ENCODE results near the gene NR5A2. TPM values are rescaled to one million over a fixed set of nuclear protein-coding genes. Genes with fewer than 3 reads are reported as not detected.

NR5A2 gene
- total RNA-seq, 1 experiment from 2014 or later, result 2.1 TPM

DNA sequence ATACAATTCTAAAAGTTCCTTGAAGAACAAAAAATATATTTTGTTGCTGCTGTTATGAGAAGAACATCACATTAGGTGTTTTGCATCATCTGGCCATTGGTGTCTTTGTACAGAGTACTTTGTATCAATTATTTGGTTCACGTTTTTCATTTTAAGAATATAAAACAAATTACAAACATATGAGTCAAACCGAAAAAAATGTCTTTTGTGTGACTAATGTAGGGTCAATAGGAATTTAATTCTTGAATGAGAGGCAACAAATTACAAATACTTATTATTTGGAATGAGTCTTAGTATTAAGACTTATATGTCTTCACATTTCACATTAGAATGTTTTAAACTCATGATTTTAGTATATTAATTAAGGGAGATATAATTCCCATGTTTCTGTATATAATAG, 54.8 kb downstream of the NR5A2 start:
- no peak overlapping the region for H3K27ac ChIP-seq
- H4K20me1 ChIP-seq (ENCODE audit: insufficient read depth), result no peaks in the 10 kb centered on the region
- intact Hi-C loops (cut with micrococcal nuclease; ENCODE audit: unreplicated experiment), result no loop called here
- no peaks in the 10 kb centered on the region for H3K79me2 ChIP-seq (ENCODE audit: low read depth)
- CTCF ChIA-PET, result no interaction called here
- H2AFZ ChIP-seq, result no peak overlapping the region
- H3K36me3 ChIP-seq (ENCODE audit: low read depth), result no peaks in the 10 kb centered on the region
- BruUV-seq (replicated peaks), result no TSS peak
- no peaks in the 10 kb centered on the region for H3K27me3 ChIP-seq (ENCODE audit: insufficient read depth, low read depth)
- TF ChIP-seq EZH2 (IDR thresholded peaks at IDR 0.05; ENCODE audit: low read depth), result no peak
- H3K4me1 ChIP-seq (replicated peaks; ENCODE audit: insufficient read depth), result no peaks in the 10 kb centered on the region
- no peaks in the 10 kb centered on the region for H3F3A ChIP-seq (ENCODE audit: insufficient read depth, low read depth)
- no peaks in the 10 kb centered on the region for H3K9me3 ChIP-seq (ENCODE audit: insufficient read depth, low read depth)
- peak in 1 of 2 experiments; percentile 42 for DNase-seq
- H3K9me2 ChIP-seq (ENCODE audit: insufficient read depth), result no peaks in the 10 kb centered on the region
- H3K4me2 ChIP-seq, result no peak overlapping the region
- H3K4me3 ChIP-seq, result no peak overlapping the region
- POLR2A ChIA-PET (ENCODE audit: unreplicated experiment), result no interaction called here

DNA sequence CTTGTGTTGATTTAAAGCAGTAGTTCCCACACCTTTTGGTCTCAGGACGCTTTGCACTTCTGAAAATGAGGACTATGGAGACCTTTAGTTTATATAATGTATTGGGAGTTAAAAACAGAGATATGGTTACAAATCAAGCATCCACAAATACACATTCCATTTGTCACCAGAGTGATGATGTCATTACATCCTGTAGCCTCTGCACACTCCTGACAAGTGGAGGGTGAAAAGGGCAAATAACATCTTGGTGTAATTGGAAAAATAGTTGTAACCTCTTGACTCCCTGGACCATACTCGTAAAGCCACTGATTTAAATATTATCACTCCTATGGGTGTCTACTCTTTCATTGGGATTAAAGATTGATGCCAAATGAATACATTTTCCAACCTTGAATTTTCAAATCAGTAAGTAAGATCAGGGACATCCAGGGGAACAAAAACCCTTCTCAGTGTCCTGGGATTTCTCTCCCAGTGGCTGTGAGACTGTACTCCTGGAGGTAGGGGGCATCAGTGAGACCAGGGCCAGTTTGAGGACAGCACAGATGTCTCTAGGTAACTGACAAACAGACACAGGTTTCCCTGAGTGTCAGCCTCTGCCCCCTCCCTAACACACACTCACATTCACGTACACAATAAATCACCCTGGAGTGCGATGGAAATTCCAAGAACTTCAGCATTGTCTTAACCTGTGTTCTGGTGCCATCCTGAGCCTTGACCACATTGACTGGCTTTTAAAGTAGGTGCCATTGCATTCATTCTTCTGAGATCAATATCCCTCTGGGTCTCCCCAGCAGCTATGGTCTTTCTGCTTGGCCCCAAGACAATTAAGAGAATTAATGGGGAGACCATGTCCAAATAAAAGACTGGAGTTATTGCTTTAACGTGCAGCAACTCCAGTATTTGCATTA, 63.0 kb downstream of the NR5A2 start:
- ChIA-PET POLR2A (ENCODE audit: unreplicated experiment) (no interaction called here), CTCF (no interaction called here)
- intact Hi-C loops (cut with micrococcal nuclease; ENCODE audit: unreplicated experiment), result no loop called here
- TF ChIP-seq EZH2 (IDR thresholded peaks at IDR 0.05; ENCODE audit: low read depth), result no peak
- TF ChIP-seq, protein P1, sequence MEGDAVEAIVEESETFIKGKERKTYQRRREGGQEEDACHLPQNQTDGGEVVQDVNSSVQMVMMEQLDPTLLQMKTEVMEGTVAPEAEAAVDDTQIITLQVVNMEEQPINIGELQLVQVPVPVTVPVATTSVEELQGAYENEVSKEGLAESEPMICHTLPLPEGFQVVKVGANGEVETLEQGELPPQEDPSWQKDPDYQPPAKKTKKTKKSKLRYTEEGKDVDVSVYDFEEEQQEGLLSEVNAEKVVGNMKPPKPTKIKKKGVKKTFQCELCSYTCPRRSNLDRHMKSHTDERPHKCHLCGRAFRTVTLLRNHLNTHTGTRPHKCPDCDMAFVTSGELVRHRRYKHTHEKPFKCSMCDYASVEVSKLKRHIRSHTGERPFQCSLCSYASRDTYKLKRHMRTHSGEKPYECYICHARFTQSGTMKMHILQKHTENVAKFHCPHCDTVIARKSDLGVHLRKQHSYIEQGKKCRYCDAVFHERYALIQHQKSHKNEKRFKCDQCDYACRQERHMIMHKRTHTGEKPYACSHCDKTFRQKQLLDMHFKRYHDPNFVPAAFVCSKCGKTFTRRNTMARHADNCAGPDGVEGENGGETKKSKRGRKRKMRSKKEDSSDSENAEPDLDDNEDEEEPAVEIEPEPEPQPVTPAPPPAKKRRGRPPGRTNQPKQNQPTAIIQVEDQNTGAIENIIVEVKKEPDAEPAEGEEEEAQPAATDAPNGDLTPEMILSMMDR (conservative IDR thresholded peaks at IDR 0.05), result peak; percentile 24; the same call in 1 of the 2 replicates
- no peaks in the 10 kb centered on the region for H3K79me2 ChIP-seq (ENCODE audit: low read depth)
- H3F3A ChIP-seq (ENCODE audit: insufficient read depth, low read depth), result no peaks in the 10 kb centered on the region
- no peaks in the 10 kb centered on the region for H4K20me1 ChIP-seq (ENCODE audit: insufficient read depth)
- no peaks in the 10 kb centered on the region for H3K27me3 ChIP-seq (ENCODE audit: insufficient read depth, low read depth)
- H3K36me3 ChIP-seq (ENCODE audit: low read depth), result no peaks in the 10 kb centered on the region
- H3K4me2 ChIP-seq, result no peak overlapping the region
- H3K27ac ChIP-seq, result no peak overlapping the region
- no peak for DNase-seq
- no peak overlapping the region for H3K4me3 ChIP-seq
- BruUV-seq (replicated peaks), result no TSS peak
- no peaks in the 10 kb centered on the region for H3K9me3 ChIP-seq (ENCODE audit: insufficient read depth, low read depth)
- H2AFZ ChIP-seq, result no peak overlapping the region
- H3K4me1 ChIP-seq (replicated peaks; ENCODE audit: insufficient read depth), result no peaks in the 10 kb centered on the region
- H3K9me2 ChIP-seq (ENCODE audit: insufficient read depth), result no peaks in the 10 kb centered on the region

DNA sequence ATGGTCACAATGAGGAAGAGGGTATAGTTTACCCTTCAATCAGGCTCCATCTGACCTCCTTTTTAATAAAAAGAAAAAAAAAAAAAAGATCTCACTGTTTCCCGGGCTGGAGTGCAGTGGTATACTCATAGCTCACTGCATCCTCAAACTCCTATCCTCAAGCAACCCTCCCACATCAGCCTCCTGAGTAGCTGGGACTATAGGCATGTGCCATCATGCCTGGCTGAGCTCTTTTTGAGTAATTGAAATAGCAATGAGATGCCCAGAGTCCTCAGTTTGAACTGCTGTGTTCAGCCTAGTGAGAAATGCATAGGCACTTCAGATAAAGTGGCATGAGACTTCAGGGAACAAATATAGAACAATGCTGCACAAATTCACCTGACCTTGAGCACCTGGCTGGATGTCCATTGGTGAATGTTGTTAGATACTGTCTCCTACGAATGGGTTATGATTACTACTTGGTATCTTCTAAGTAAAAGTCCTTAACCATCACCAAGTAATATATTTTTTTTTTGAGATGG, 67.6 kb downstream of the NR5A2 start:
- ChIA-PET POLR2A (ENCODE audit: unreplicated experiment) (interaction anchor here (0.7 kb wide), 1 partner anchor 321 kb away, joined by 4 read pairs; no protein-coding TSS in a partner anchor), CTCF (no interaction called here)
- H3K4me3 ChIP-seq, result no peak overlapping the region
- no peaks in the 10 kb centered on the region for H3K79me2 ChIP-seq (ENCODE audit: low read depth)
- H4K20me1 ChIP-seq (ENCODE audit: insufficient read depth), result no peaks in the 10 kb centered on the region
- no peak overlapping the region for H2AFZ ChIP-seq
- TF ChIP-seq, protein P1 (conservative IDR thresholded peaks at IDR 0.05), result no peak
- TF ChIP-seq EZH2 (IDR thresholded peaks at IDR 0.05; ENCODE audit: low read depth), result no peak
- no peak for DNase-seq
- no peaks in the 10 kb centered on the region for H3F3A ChIP-seq (ENCODE audit: insufficient read depth, low read depth)
- no peaks in the 10 kb centered on the region for H3K27me3 ChIP-seq (ENCODE audit: insufficient read depth, low read depth)
- H3K9me3 ChIP-seq (ENCODE audit: insufficient read depth, low read depth), result no peaks in the 10 kb centered on the region
- no peak overlapping the region for H3K27ac ChIP-seq
- H3K36me3 ChIP-seq (ENCODE audit: low read depth), result no peaks in the 10 kb centered on the region
- no peaks in the 10 kb centered on the region for H3K9me2 ChIP-seq (ENCODE audit: insufficient read depth)
- 0 out of 2 replicates have a peak, but pooled peaks cover 8% of the 10 kb centered on the region for H3K4me1 ChIP-seq (replicated peaks; ENCODE audit: insufficient read depth)
- intact Hi-C loops (cut with micrococcal nuclease; ENCODE audit: unreplicated experiment), result no loop called here
- no TSS peak for BruUV-seq (replicated peaks)
- no peak overlapping the region for H3K4me2 ChIP-seq

Measured in PC-9 (cell line).